ENCODE results near the gene MPV17. TPM values are rescaled to one million over a fixed set of nuclear protein-coding genes. Genes with fewer than 3 reads are reported as not detected.

The MPV17 gene
- total and polyA plus RNA-seq, 9 of the 15 experiments (the other 6 are each of a cell fraction or from before 2014, with no cell fraction given): 54.7 to 140 (median 70.2) TPM

DNA sequence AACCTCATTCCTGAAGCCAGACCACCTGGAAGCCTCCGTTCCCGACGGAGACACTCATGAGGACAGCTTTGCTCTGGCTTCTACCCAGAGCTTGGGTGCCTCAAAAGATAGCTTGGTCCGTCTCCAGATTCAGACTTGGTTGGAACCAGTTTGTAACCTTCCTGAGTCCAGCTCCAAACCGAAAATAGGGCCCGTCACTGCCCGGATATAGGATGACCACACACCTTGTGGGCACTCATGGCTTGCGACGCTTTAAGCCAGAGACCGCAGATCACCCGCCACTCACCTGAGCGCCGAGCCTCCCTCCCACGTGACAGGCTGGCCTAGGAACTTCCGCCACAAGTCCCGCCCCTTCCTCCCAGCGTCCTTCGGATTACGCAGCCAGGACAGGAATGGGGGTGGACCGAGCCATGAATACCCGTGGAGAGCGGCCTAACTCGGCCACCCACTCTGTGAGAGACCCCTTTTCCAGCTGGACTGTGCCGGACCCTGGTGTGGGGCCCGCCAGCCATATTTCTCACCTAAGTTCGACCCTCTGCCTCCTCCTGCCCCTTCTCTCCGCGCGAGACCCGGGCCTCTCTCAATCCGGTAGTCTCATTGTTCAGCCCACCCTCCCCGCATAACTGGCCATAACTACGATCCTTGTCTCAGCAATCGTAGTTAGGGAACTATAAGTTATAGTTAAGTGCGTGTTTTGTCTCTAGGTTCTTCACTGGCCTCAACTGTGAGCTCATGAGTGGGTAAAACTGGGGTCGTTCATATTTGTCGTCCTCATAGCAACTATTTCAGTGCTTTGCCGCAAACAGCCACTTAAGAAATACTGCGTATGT lies at the start of gene MPV17 (continued):
- peak; percentile 77; the same call in 1 of the 2 replicates for TF ChIP-seq FOXO4 (CRISPR knock-in tag; IDR thresholded peaks at IDR 0.05)
- TF ChIP-seq CCAR2 (IDR thresholded peaks at IDR 0.05; ENCODE audit: low read depth, low read length): no peak
- no peak for TF ChIP-seq PPARD (CRISPR knock-in tag; IDR thresholded peaks at IDR 0.05)
- TF ChIP-seq, protein P1, sequence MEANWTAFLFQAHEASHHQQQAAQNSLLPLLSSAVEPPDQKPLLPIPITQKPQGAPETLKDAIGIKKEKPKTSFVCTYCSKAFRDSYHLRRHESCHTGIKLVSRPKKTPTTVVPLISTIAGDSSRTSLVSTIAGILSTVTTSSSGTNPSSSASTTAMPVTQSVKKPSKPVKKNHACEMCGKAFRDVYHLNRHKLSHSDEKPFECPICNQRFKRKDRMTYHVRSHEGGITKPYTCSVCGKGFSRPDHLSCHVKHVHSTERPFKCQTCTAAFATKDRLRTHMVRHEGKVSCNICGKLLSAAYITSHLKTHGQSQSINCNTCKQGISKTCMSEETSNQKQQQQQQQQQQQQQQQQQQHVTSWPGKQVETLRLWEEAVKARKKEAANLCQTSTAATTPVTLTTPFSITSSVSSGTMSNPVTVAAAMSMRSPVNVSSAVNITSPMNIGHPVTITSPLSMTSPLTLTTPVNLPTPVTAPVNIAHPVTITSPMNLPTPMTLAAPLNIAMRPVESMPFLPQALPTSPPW (CRISPR knock-in tag; IDR thresholded peaks at IDR 0.05): peak; percentile 42
- TF ChIP-seq E2F4 (CRISPR knock-in tag; IDR thresholded peaks at IDR 0.05; ENCODE audit: low read depth): no peak
- TF ChIP-seq NBN (IDR thresholded peaks at IDR 0.05; ENCODE audit: low read depth): no peak
- TF ChIP-seq TSC22D4 (tag; IDR thresholded peaks at IDR 0.05): no peak
- no peak for TF ChIP-seq KLF6 (CRISPR knock-in tag; IDR thresholded peaks at IDR 0.05; ENCODE audit: borderline replicate concordance)
- TF ChIP-seq, protein P2, sequence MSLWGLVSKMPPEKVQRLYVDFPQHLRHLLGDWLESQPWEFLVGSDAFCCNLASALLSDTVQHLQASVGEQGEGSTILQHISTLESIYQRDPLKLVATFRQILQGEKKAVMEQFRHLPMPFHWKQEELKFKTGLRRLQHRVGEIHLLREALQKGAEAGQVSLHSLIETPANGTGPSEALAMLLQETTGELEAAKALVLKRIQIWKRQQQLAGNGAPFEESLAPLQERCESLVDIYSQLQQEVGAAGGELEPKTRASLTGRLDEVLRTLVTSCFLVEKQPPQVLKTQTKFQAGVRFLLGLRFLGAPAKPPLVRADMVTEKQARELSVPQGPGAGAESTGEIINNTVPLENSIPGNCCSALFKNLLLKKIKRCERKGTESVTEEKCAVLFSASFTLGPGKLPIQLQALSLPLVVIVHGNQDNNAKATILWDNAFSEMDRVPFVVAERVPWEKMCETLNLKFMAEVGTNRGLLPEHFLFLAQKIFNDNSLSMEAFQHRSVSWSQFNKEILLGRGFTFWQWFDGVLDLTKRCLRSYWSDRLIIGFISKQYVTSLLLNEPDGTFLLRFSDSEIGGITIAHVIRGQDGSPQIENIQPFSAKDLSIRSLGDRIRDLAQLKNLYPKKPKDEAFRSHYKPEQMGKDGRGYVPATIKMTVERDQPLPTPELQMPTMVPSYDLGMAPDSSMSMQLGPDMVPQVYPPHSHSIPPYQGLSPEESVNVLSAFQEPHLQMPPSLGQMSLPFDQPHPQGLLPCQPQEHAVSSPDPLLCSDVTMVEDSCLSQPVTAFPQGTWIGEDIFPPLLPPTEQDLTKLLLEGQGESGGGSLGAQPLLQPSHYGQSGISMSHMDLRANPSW (CRISPR knock-in tag; IDR thresholded peaks at IDR 0.05): no peak
- no peak for TF ChIP-seq ZNF76 (CRISPR knock-in tag; IDR thresholded peaks at IDR 0.05; ENCODE audit: borderline replicate concordance)
- TF ChIP-seq PCBP2 (IDR thresholded peaks at IDR 0.05; ENCODE audit: low read depth, low read length, poor library complexity, severe bottlenecking): no peak
- TF ChIP-seq TFE3 (CRISPR knock-in tag; IDR thresholded peaks at IDR 0.05): peak; percentile 87
- TF ChIP-seq GATAD2B (IDR thresholded peaks at IDR 0.05; ENCODE audit: borderline replicate concordance): no peak
- no peak for TF ChIP-seq MIER1 (IDR thresholded peaks at IDR 0.05; ENCODE audit: low read depth)
- peak; percentile 56; the same call in 1 of the 2 replicates for TF ChIP-seq CHD2 (IDR thresholded peaks at IDR 0.05; ENCODE audit: low read depth, low read length)
- TF ChIP-seq, protein P3, sequence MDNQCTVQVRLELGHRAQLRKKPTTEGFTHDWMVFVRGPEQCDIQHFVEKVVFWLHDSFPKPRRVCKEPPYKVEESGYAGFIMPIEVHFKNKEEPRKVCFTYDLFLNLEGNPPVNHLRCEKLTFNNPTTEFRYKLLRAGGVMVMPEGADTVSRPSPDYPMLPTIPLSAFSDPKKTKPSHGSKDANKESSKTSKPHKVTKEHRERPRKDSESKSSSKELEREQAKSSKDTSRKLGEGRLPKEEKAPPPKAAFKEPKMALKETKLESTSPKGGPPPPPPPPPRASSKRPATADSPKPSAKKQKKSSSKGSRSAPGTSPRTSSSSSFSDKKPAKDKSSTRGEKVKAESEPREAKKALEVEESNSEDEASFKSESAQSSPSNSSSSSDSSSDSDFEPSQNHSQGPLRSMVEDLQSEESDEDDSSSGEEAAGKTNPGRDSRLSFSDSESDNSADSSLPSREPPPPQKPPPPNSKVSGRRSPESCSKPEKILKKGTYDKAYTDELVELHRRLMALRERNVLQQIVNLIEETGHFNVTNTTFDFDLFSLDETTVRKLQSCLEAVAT (IDR thresholded peaks at IDR 0.05): peak in 1 of 2 experiments; percentile 51; a peak in 1 of 4 replicates

All from K562 (cell line).